Spleen (tissue), 7 donors: ENCODE results near the gene APOL2.

Experiments
- CTCF ChIP-seq, 11 experiments: fragments of 200-600 bp in 7 of 11; fragments of 450-650 bp in 4 of 11; sonication (generic) in 4 of 11; IDR thresholded peaks in 8 of 11; conservative IDR thresholded peaks in 3 of 11; 1 replicate in 7 of 11; 2 replicates in 4 of 11; pipeline versions ENCODE4 v1.4.0 to v1.8.0; 2016 to 2021; ENCODE audit warnings: antibody characterized with exemption in 11 of 11, inconsistent platforms in 4 of 11, mild to moderate bottlenecking in 1 of 11
- POLR2A ChIP-seq, 3 donors: fragments of 450-650 bp; IDR thresholded peaks; one replicate each; pipeline ENCODE4 v1.5.1; 2017; ENCODE audit warnings: antibody characterized with exemption in 3 of 3, mild to moderate bottlenecking in 1 of 3
- POLR2AphosphoS5 ChIP-seq, 3 donors: sonication (generic); formaldehyde crosslinking; IDR thresholded peaks; one replicate each; pipeline ENCODE4 v1.5.1; 2017; ENCODE audit warnings: antibody characterized with exemption in 3 of 3
- donor health status: DM: no; HTN: no; CAD: no; lungs with moderate emphysema.
- donor health status: DM: no; HTN: no; CAD: no.
- donor health status: DM: no; HTN: no; CAD: no.

DNA sequence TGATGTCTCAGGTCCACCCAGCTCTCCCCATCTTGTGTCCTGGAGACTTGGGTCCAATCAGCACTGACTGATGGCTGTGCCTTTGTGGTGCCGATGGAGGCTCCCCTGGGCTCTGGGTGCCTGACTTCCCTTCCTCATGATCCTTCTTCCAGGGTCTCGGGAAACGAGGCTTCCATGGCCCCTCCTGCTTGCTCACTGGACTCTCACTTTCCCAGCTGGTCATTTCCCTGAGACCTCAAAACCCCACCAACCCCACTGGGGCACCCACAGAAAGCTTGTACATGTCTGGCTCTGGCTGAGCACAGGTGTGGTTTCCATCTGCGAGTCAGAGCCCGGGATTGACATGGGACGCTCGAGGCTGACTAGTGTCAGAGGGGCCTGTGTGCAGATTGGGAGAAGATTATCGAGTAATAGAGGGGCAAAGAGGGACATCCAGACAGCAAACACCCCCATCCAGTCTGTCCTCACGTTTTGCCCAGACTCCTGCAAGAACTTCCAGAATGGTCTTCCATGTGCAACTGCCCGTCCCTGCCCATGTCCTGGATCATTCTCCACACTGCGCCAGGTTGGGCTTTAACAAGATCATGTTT, 28.7 kb upstream of the APOL2 start:
- TF ChIP-seq CTCF (IDR thresholded peaks at IDR 0.05 in 8 of 11, conservative IDR thresholded peaks at IDR 0.05 in 3 of 11) (no peak), POLR2AphosphoS5 (IDR thresholded peaks at IDR 0.05) (no peak), POLR2A (IDR thresholded peaks at IDR 0.05) (no peak)
